Dendritic cell treated with granulocyte-macrophage colony-stimulating factor and Interleukin-4, amounts not matched to agents 40 ng/mL and 50 ng/mL, for 4 days (primary cell): ENCODE results near the gene AASS.
"Not testable (repeated sequence)": the region's sequence is repeated elsewhere in the genome, so short reads cannot be mapped to it uniquely, and the experiment has no call there.

Experiments
- H3K27ac Mint-ChIP-seq: one replicate; pipeline ENCODE4 v1.8.0; 2022; ENCODE audit warnings: mild to moderate bottlenecking, mixed read lengths
- H3K27me3 Mint-ChIP-seq: one replicate; pipeline ENCODE4 v1.8.0; 2022; ENCODE audit warnings: mild to moderate bottlenecking, mixed read lengths
- H3K36me3 Mint-ChIP-seq: one replicate; pipeline ENCODE4 v1.8.0; 2022; ENCODE audit warnings: low read depth, mixed read lengths
- H3K4me1 Mint-ChIP-seq: one replicate; pipeline ENCODE4 v1.8.0; 2022; ENCODE audit warnings: low read depth, mixed read lengths
- H3K4me3 Mint-ChIP-seq: one replicate; pipeline ENCODE4 v1.8.0; 2022; ENCODE audit warnings: mild to moderate bottlenecking, moderate library complexity, mixed read lengths
- H3K9me3 Mint-ChIP-seq: one replicate; pipeline ENCODE4 v1.8.0; 2022; ENCODE audit warnings: mixed read lengths
- intact Hi-C: fragments of 100-400 bp; cut with micrococcal nuclease; formaldehyde crosslinking; loops from one replicate; pipeline ENCODE4 v1.15.0; 2022

Gene AASS

GRCh38 chr7:122143751-122144711 is at the start of gene AASS:
Gene AASS (minus strand): TSS chr7:122144249. CDS start chr7:122133726, 10,523 bp downstream.
- Mint-ChIP-seq H3K4me3 (peak within 1 kb of the TSS; percentile 95), H3K36me3 (peaks cover 8% of the 10 kb centered on the region), H3K9me3 (no peaks in the 10 kb centered on the region), H3K4me1 (peaks cover 21% of the 10 kb centered on the region), H3K27ac (peak within 1 kb of the TSS; percentile 66), H3K27me3 (peaks cover 38% of the 10 kb centered on the region)
- intact Hi-C loops, result no loop called here

- H3K27ac Mint-ChIP-seq, result no peak overlapping the region
- no peaks in the 10 kb centered on the region for H3K36me3 Mint-ChIP-seq
- H3K27me3 Mint-ChIP-seq, result no peaks in the 10 kb centered on the region
- intact Hi-C loops, result no loop called here
- H3K4me3 Mint-ChIP-seq, result no peak overlapping the region
- no peaks in the 10 kb centered on the region for H3K9me3 Mint-ChIP-seq
- H3K4me1 Mint-ChIP-seq, result no peaks in the 10 kb centered on the region
Observed at GRCh38 chr7:122188785-122189184, 44.7 kb upstream of the AASS start.

GRCh38 chr7:122183106-122183505 is 39.1 kb upstream of the AASS start:
- H3K4me3 Mint-ChIP-seq, result no peak overlapping the region
- no peaks in the 10 kb centered on the region for H3K27me3 Mint-ChIP-seq
- H3K4me1 Mint-ChIP-seq, result no peaks in the 10 kb centered on the region
- H3K27ac Mint-ChIP-seq, result no peak overlapping the region
- intact Hi-C loops, result no loop called here
- H3K36me3 Mint-ChIP-seq, result no peaks in the 10 kb centered on the region
- H3K9me3 Mint-ChIP-seq, result no peaks in the 10 kb centered on the region

GRCh38 chr7:122182081-122182480 is 38.0 kb upstream of the AASS start:
- Mint-ChIP-seq H3K36me3 (no peaks in the 10 kb centered on the region), H3K27ac (no peak overlapping the region), H3K9me3 (no peaks in the 10 kb centered on the region), H3K4me3 (no peak overlapping the region), H3K4me1 (no peaks in the 10 kb centered on the region), H3K27me3 (no peaks in the 10 kb centered on the region)
- intact Hi-C loops, result no loop called here

GRCh38 chr7:122172144-122172543 is 28.1 kb upstream of the AASS start:
- H3K36me3 Mint-ChIP-seq, H3K9me3 Mint-ChIP-seq, H3K27me3 Mint-ChIP-seq, H3K4me3 Mint-ChIP-seq, H3K4me1 Mint-ChIP-seq, intact Hi-C loops, H3K27ac Mint-ChIP-seq: not testable (repeated sequence)

- Mint-ChIP-seq H3K4me3 (no peak overlapping the region), H3K4me1 (no peaks in the 10 kb centered on the region), H3K27me3 (no peaks in the 10 kb centered on the region), H3K9me3 (no peaks in the 10 kb centered on the region), H3K36me3 (no peaks in the 10 kb centered on the region), H3K27ac (no peak overlapping the region)
- intact Hi-C loops, result no loop called here
Observed at GRCh38 chr7:122166740-122167139, 22.7 kb upstream of the AASS start.

- Mint-ChIP-seq H3K4me3 (no peak overlapping the region), H3K27ac (no peak overlapping the region), H3K9me3 (no peaks in the 10 kb centered on the region), H3K36me3 (no peaks in the 10 kb centered on the region), H3K27me3 (no peaks in the 10 kb centered on the region), H3K4me1 (no peaks in the 10 kb centered on the region)
- intact Hi-C loops, result no loop called here
Observed at GRCh38 chr7:122166275-122166674, 22.2 kb upstream of the AASS start.

GRCh38 chr7:122161628-122162027 is 17.6 kb upstream of the AASS start:
- Mint-ChIP-seq H3K4me1 (no peaks in the 10 kb centered on the region), H3K9me3 (no peaks in the 10 kb centered on the region), H3K27me3 (no peaks in the 10 kb centered on the region), H3K4me3 (no peak overlapping the region), H3K36me3 (no peaks in the 10 kb centered on the region), H3K27ac (no peak overlapping the region)
- intact Hi-C loops, result no loop called here

GRCh38 chr7:122155566-122155965 is 11.5 kb upstream of the AASS start:
- Mint-ChIP-seq H3K9me3 (no peaks in the 10 kb centered on the region), H3K27me3 (no peaks in the 10 kb centered on the region), H3K36me3 (no peaks in the 10 kb centered on the region), H3K4me3 (no peak overlapping the region), H3K4me1 (no peaks in the 10 kb centered on the region), H3K27ac (no peak overlapping the region)
- intact Hi-C loops, result no loop called here

- H3K27me3 Mint-ChIP-seq, result peaks cover 15% of the 10 kb centered on the region
- intact Hi-C loops, result no loop called here
- H3K9me3 Mint-ChIP-seq, result no peaks in the 10 kb centered on the region
- no peak overlapping the region for H3K4me3 Mint-ChIP-seq
- peaks cover 4% of the 10 kb centered on the region for H3K36me3 Mint-ChIP-seq
- peaks cover 10% of the 10 kb centered on the region for H3K4me1 Mint-ChIP-seq
- H3K27ac Mint-ChIP-seq, result no peak overlapping the region
Observed at GRCh38 chr7:122148878-122149277, 4.8 kb upstream of the AASS start.

- no peak overlapping the region for H3K27ac Mint-ChIP-seq
- H3K4me1 Mint-ChIP-seq, result peaks cover 18% of the 10 kb centered on the region
- no peak overlapping the region for H3K4me3 Mint-ChIP-seq
- H3K9me3 Mint-ChIP-seq, result no peaks in the 10 kb centered on the region
- H3K27me3 Mint-ChIP-seq, result peaks cover 23% of the 10 kb centered on the region
- intact Hi-C loops, result no loop called here
- peaks cover 8% of the 10 kb centered on the region for H3K36me3 Mint-ChIP-seq
Observed at GRCh38 chr7:122148081-122148480, 4.0 kb upstream of the AASS start.

- Mint-ChIP-seq H3K4me1 (peaks cover 21% of the 10 kb centered on the region), H3K9me3 (no peaks in the 10 kb centered on the region), H3K27me3 (peaks cover 38% of the 10 kb centered on the region), H3K4me3 (no peak overlapping the region), H3K27ac (no peak overlapping the region), H3K36me3 (peaks cover 8% of the 10 kb centered on the region)
- intact Hi-C loops, result no loop called here
Observed at GRCh38 chr7:122145937-122146645, 2.0 kb upstream of the AASS start.

GRCh38 chr7:122143376-122143750 is 686 bp downstream of the AASS start:
- intact Hi-C loops, result no loop called here
- peak overlapping the region; percentile 66 for H3K27ac Mint-ChIP-seq

GRCh38 chr7:122140918-122141317 is 3.1 kb downstream of the AASS start:
- Mint-ChIP-seq H3K4me1 (peaks cover 38% of the 10 kb centered on the region), H3K4me3 (no peak overlapping the region), H3K9me3 (no peaks in the 10 kb centered on the region), H3K27me3 (peaks cover 50% of the 10 kb centered on the region), H3K36me3 (peaks cover 8% of the 10 kb centered on the region), H3K27ac (no peak overlapping the region)
- intact Hi-C loops, result no loop called here

More at GRCh38 chr7:122143376-122143750, 686 bp downstream of the AASS start:
- Mint-ChIP-seq H3K36me3 (peaks cover 8% of the 10 kb centered on the region), H3K27me3 (peaks cover 41% of the 10 kb centered on the region), H3K4me3 (peak overlapping the region; percentile 95), H3K9me3 (no peaks in the 10 kb centered on the region), H3K4me1 (peaks cover 21% of the 10 kb centered on the region)
